ENCODE results near the gene DHX8. TPM values are rescaled to one million over a fixed set of nuclear protein-coding genes. Genes with fewer than 3 reads are reported as not detected.

DHX8 gene
- total RNA-seq, 1 experiment from 2014 or later: 24.4 TPM

GRCh38 chr17:43477832-43478634 lies 5.7 kb upstream of the DHX8 start:
- ChIA-PET CTCF (no interaction called here), POLR2A (ENCODE audit: low non-redundant PET) (no interaction called here)
- no TSS peak for BruUV-seq (replicated peaks)
- Histone ChIP-seq H3K4me3 (ENCODE audit: low read depth, low read length, poor library complexity, severe bottlenecking) (no peak overlapping the region), H3K27ac (ENCODE audit: low read depth, low read length, poor library complexity, severe bottlenecking) (no peak overlapping the region), H3K9me3 (ENCODE audit: low read depth, low read length, poor library complexity, severe bottlenecking) (no peaks in the 10 kb centered on the region), H3K36me3 (ENCODE audit: insufficient read depth, low read length, poor library complexity, severe bottlenecking) (no peaks in the 10 kb centered on the region), H3K4me1 (ENCODE audit: insufficient read depth, low read length, poor library complexity, severe bottlenecking) (no peaks in the 10 kb centered on the region), H3K27me3 (replicated peaks; ENCODE audit: insufficient read depth, low read depth, low read length, poor library complexity) (no peaks in the 10 kb centered on the region)
- DNase-seq (ENCODE audit: low spot score): no peak
- intact Hi-C loops (cut with micrococcal nuclease; ENCODE audit: unreplicated experiment): no loop called here
- no peak for TF ChIP-seq EZH2 (IDR thresholded peaks at IDR 0.05; ENCODE audit: borderline replicate concordance, low read depth, low read length, poor library complexity, severe bottlenecking)
- TF ChIP-seq CTCF (conservative IDR thresholded peaks at IDR 0.05; ENCODE audit: low read depth, low read length): no peak

- Histone ChIP-seq H3K27ac (ENCODE audit: low read depth, low read length, poor library complexity, severe bottlenecking) (no peak overlapping the region), H3K36me3 (ENCODE audit: insufficient read depth, low read length, poor library complexity, severe bottlenecking) (no peaks in the 10 kb centered on the region), H3K27me3 (replicated peaks; ENCODE audit: insufficient read depth, low read depth, low read length, poor library complexity) (no peaks in the 10 kb centered on the region), H3K4me1 (ENCODE audit: insufficient read depth, low read length, poor library complexity, severe bottlenecking) (no peaks in the 10 kb centered on the region), H3K9me3 (ENCODE audit: low read depth, low read length, poor library complexity, severe bottlenecking) (no peaks in the 10 kb centered on the region), H3K4me3 (ENCODE audit: low read depth, low read length, poor library complexity, severe bottlenecking) (no peak overlapping the region)
- CTCF ChIA-PET: no interaction called here
- POLR2A ChIA-PET (ENCODE audit: low non-redundant PET): no interaction called here
- no TSS peak for BruUV-seq (replicated peaks)
- no peak for DNase-seq (ENCODE audit: low spot score)
- no peak for TF ChIP-seq EZH2 (IDR thresholded peaks at IDR 0.05; ENCODE audit: borderline replicate concordance, low read depth, low read length, poor library complexity, severe bottlenecking)
- TF ChIP-seq CTCF (conservative IDR thresholded peaks at IDR 0.05; ENCODE audit: low read depth, low read length): no peak
- intact Hi-C loops (cut with micrococcal nuclease; ENCODE audit: unreplicated experiment): loop anchor here (5.0 kb wide), 1 partner anchor 153 kb away; no protein-coding TSS in a partner anchor
Measured at GRCh38 chr17:43479948-43480347, 3.8 kb upstream of the DHX8 start.

GRCh38 chr17:43482103-43483012 lies 1.4 kb upstream of the DHX8 start:
- H3K9me3 ChIP-seq (ENCODE audit: low read depth, low read length, poor library complexity, severe bottlenecking): no peaks in the 10 kb centered on the region
- ChIA-PET POLR2A (ENCODE audit: low non-redundant PET) (interaction anchor here (0.6 kb wide), 1 partner anchor 121 kb away, joined by 3 read pairs; no protein-coding TSS in a partner anchor), CTCF (interaction anchor here (1.6 to 2.3 kb wide), 2 partner anchors 89 to 114 kb away, joined by 9 to 15 read pairs; no protein-coding TSS in a partner anchor)
- no peak for DNase-seq (ENCODE audit: low spot score)
- intact Hi-C loops (cut with micrococcal nuclease; ENCODE audit: unreplicated experiment): loop anchor here (1.0 to 5.0 kb wide), 3 partner anchors 88 to 155 kb away; no protein-coding TSS in a partner anchor
- BruUV-seq (replicated peaks): no TSS peak
- TF ChIP-seq CTCF (conservative IDR thresholded peaks at IDR 0.05; ENCODE audit: low read depth, low read length) (no peak), EZH2 (IDR thresholded peaks at IDR 0.05; ENCODE audit: borderline replicate concordance, low read depth, low read length, poor library complexity, severe bottlenecking) (no peak)
- H3K27me3 ChIP-seq (replicated peaks; ENCODE audit: insufficient read depth, low read depth, low read length, poor library complexity): no peaks in the 10 kb centered on the region
- H3K36me3 ChIP-seq (ENCODE audit: insufficient read depth, low read length, poor library complexity, severe bottlenecking): no peaks in the 10 kb centered on the region
- no peak overlapping the region for H3K27ac ChIP-seq (ENCODE audit: low read depth, low read length, poor library complexity, severe bottlenecking)
- no peak overlapping the region for H3K4me3 ChIP-seq (ENCODE audit: low read depth, low read length, poor library complexity, severe bottlenecking)
- H3K4me1 ChIP-seq (ENCODE audit: insufficient read depth, low read length, poor library complexity, severe bottlenecking): no peaks in the 10 kb centered on the region

Data from A673 (cell line).